HFF-Myc (cell line): ENCODE results near the gene AP5Z1.

ENCODE experiments used
- DNase-seq: peaks from one replicate; pipeline ENCODE4 v3.0.0-alpha.2; 2011; ENCODE audit warnings: low read depth; ENCODE audit errors: extremely low read depth
- H3K4me3 ChIP-seq: replicated peaks from 2 replicates; pipeline ENCODE4 v1.5.1; 2011; ENCODE audit warnings: low read depth, mild to moderate bottlenecking, control low read depth, low read length
- CTCF ChIP-seq: IDR thresholded peaks from 2 replicates; pipeline ENCODE4 v1.5.1; 2012; ENCODE audit warnings: mild to moderate bottlenecking, low read depth, low read length, control low read depth; ENCODE audit errors: missing control alignments

The AP5Z1 gene

GRCh38 chr7:4831723-4832495 lies 56.5 kb downstream of the AP5Z1 start:
- no peak for TF ChIP-seq CTCF
- H3K4me3 ChIP-seq = no peak overlapping the region
- DNase-seq = no peak

- no peak for DNase-seq
- TF ChIP-seq CTCF = no peak
- no peak overlapping the region for H3K4me3 ChIP-seq
These were observed 57.3 kb downstream of the AP5Z1 start for GRCh38 chr7:4832711-4833110.

GRCh38 chr7:4833176-4833575 lies 57.8 kb downstream of the AP5Z1 start:
- no peak for DNase-seq
- H3K4me3 ChIP-seq = no peak overlapping the region
- no peak for TF ChIP-seq CTCF

- TF ChIP-seq CTCF = no peak
- no peak overlapping the region for H3K4me3 ChIP-seq
- no peak for DNase-seq
These were observed 58.5 kb downstream of the AP5Z1 start for GRCh38 chr7:4833691-4834600.

- no peak overlapping the region for H3K4me3 ChIP-seq
- DNase-seq = no peak
- no peak for TF ChIP-seq CTCF
These were observed 59.4 kb downstream of the AP5Z1 start for GRCh38 chr7:4834601-4835397.

GRCh38 chr7:4835398-4836205 lies 60.2 kb downstream of the AP5Z1 start:
- DNase-seq = no peak
- no peak overlapping the region for H3K4me3 ChIP-seq
- no peak for TF ChIP-seq CTCF
